NCI-H2171 treated with DMSO at 0.1 percent for 48 hours (cell line): ENCODE measurements around the gene CCDC110.

ENCODE experiments used
- DNase-seq: peaks from one replicate; lab custom pipeline; 2025; lab: John Stamatoyannopoulos, UW

CCDC110 gene

GRCh38 chr4:185421366-185422124 is 50.0 kb downstream of the CCDC110 start:
- DNase-seq, result no peak

- no peak for DNase-seq
Measured at GRCh38 chr4:185416955-185417354, 54.6 kb downstream of the CCDC110 start.

GRCh38 chr4:185412412-185412811 is 59.1 kb downstream of the CCDC110 start:
- DNase-seq, result no peak

GRCh38 chr4:185411849-185412248 is 59.7 kb downstream of the CCDC110 start:
- DNase-seq, result no peak

- DNase-seq, result no peak
Measured at GRCh38 chr4:185408432-185408831, 63.1 kb downstream of the CCDC110 start.

- no peak for DNase-seq
Measured at GRCh38 chr4:185405296-185405999, 66.1 kb downstream of the CCDC110 start.

- DNase-seq, result peak; percentile 87
Measured at GRCh38 chr4:185404031-185404430, 67.5 kb downstream of the CCDC110 start.

- DNase-seq, result no peak
Measured at GRCh38 chr4:185399466-185399865, 72.1 kb downstream of the CCDC110 start.

GRCh38 chr4:185398618-185399017 is 72.9 kb downstream of the CCDC110 start:
- DNase-seq, result no peak

- DNase-seq, result no peak
Measured at GRCh38 chr4:185396724-185397385, 74.7 kb downstream of the CCDC110 start, which contains the start of gene ANKRD37. Gene ANKRD37 (plus strand): TSS chr4:185396841. CDS start chr4:185396924, 83 bp downstream.

- DNase-seq, result peak; percentile 91
Measured at GRCh38 chr4:185395956-185396723, 75.4 kb downstream of the CCDC110 start.

GRCh38 chr4:185395238-185395955 is 76.1 kb downstream of the CCDC110 start, which contains the start of gene LRP2BP:
Gene LRP2BP (minus strand): TSS chr4:185395924. CDS start chr4:185378186, 17,738 bp downstream.
- peak; percentile 62 for DNase-seq
